Measurements from ENCODE around the gene KPTN. TPM values are rescaled to one million over a fixed set of nuclear protein-coding genes. Genes with fewer than 3 reads are reported as not detected.

KPTN gene
- total RNA-seq, 1 donor = 2.9 TPM

GRCh38 chr19:47456721-47457474 lies 27.1 kb downstream of the KPTN start:
- TF ChIP-seq, protein P1, sequence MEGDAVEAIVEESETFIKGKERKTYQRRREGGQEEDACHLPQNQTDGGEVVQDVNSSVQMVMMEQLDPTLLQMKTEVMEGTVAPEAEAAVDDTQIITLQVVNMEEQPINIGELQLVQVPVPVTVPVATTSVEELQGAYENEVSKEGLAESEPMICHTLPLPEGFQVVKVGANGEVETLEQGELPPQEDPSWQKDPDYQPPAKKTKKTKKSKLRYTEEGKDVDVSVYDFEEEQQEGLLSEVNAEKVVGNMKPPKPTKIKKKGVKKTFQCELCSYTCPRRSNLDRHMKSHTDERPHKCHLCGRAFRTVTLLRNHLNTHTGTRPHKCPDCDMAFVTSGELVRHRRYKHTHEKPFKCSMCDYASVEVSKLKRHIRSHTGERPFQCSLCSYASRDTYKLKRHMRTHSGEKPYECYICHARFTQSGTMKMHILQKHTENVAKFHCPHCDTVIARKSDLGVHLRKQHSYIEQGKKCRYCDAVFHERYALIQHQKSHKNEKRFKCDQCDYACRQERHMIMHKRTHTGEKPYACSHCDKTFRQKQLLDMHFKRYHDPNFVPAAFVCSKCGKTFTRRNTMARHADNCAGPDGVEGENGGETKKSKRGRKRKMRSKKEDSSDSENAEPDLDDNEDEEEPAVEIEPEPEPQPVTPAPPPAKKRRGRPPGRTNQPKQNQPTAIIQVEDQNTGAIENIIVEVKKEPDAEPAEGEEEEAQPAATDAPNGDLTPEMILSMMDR (IDR thresholded peaks at IDR 0.05; ENCODE audit: insufficient read depth, low read length) = no peak
- no peak overlapping the region for H3K4me3 ChIP-seq (ENCODE audit: low read depth, low read length)
- no peak for DNase-seq (ENCODE audit: low read depth)

GRCh38 chr19:47450478-47450877 lies 33.5 kb downstream of the KPTN start:
- TF ChIP-seq, protein P1 (IDR thresholded peaks at IDR 0.05; ENCODE audit: insufficient read depth, low read length) = no peak

DNA sequence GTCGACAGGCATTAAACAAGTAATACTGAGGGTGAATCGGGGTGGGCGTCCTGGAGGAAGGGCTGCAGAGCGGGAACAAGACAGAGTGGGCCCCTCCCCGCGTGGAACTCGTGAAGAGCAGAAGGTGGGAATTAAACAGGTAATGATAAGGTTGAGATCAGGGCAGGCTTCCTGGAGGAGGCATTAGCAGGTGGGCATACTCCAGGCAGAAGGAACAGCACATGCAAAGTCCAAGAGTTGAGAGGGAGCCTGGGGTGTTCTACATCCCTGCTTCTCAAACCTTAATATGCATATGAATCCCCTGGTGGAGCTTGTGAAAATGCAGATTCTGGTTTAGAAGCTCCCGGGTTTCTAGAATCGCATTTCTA lies 35.7 kb downstream of the KPTN start:
- no peak for DNase-seq (ENCODE audit: low read depth)
- no peak overlapping the region for H3K4me3 ChIP-seq (ENCODE audit: low read depth, low read length)
- TF ChIP-seq, protein P1 (IDR thresholded peaks at IDR 0.05; ENCODE audit: insufficient read depth, low read length) = no peak

More at GRCh38 chr19:47450478-47450877, 33.5 kb downstream of the KPTN start:
- DNase-seq (ENCODE audit: low read depth) = no peak
- H3K4me3 ChIP-seq (ENCODE audit: low read depth, low read length) = no peak overlapping the region

GRCh38 chr19:47447470-47448359 lies 36.3 kb downstream of the KPTN start:
- TF ChIP-seq, protein P1 (IDR thresholded peaks at IDR 0.05; ENCODE audit: insufficient read depth, low read length) = no peak
- H3K4me3 ChIP-seq (ENCODE audit: low read depth, low read length) = no peak overlapping the region
- DNase-seq (ENCODE audit: low read depth) = peak; percentile 13

DNA sequence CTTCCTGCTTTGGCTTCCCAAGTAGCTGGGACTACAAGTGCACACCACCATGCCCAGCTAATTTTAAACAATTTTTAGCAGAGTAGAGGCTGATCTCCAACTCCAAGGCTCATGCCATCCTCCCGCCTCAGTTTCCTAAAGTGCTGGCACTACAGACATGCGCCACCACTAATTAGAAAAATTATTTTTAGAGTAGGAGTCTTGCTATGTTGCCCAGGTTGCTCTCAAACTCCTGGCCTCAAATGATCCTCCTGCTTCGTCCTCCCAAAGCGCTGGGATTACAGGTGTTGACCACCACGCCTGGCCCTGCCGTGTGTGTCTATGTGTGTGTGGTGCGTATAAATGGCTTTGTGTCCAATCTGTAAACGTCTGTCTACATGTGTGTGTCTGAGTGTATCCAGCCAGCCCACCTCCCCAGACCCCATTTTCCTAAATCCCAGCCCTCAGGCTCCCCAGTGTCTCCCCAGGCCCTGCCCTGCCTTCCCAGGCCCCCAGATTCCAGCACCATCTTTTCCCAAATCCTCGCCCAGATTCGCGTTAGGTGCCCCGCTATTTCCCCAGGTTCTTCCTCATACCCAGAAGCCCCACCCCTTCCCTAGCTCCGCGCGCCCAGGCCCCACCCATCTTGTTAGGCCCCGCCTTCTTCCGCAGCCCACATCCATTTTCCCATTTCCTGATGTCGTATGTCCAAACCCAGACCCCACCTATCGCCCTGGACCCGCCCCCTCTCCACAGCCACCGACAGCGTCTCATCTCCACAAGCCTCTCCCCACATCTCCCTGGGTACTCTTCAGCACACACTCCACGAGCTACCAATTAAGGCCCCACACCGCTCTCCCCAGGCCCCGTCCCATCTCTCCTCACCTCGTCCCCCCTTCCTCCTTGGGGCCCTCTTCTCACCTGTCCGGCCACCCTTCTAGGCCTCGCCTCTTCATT lies 37.2 kb downstream of the KPTN start:
- DNase-seq (ENCODE audit: low read depth) = no peak
- no peak overlapping the region for H3K4me3 ChIP-seq (ENCODE audit: low read depth, low read length)
- TF ChIP-seq, protein P1 (IDR thresholded peaks at IDR 0.05; ENCODE audit: insufficient read depth, low read length) = no peak

GRCh38 chr19:47445937-47446402 lies 38.0 kb downstream of the KPTN start:
- TF ChIP-seq, protein P1 (IDR thresholded peaks at IDR 0.05; ENCODE audit: insufficient read depth, low read length) = no peak
- no peak overlapping the region for H3K4me3 ChIP-seq (ENCODE audit: low read depth, low read length)
- DNase-seq (ENCODE audit: low read depth) = no peak

Measured in fibroblast of the aortic adventitia (primary cell).